HepG2 (cell line): ENCODE measurements around the gene RBM34. TPM values are rescaled to one million over a fixed set of nuclear protein-coding genes. Genes with fewer than 3 reads are reported as not detected.
A peak's percentile ranks its signal among the peaks of the same experiment; 100 is the strongest.
"Not testable (repeated sequence)": the region's sequence is repeated elsewhere in the genome, so short reads cannot be mapped to it uniquely, and the experiment has no call there.

Experiments used
- ATAC-seq: fragments of 200-7000 bp; cut with Tn5 transposase; 3 replicates; pipeline ENCODE4 v1.9.1; 2020; ENCODE audit warnings: mild to moderate bottlenecking, moderate library complexity
- BruUV-seq: library from RNA; stranded (reverse); fragments of 400-500 nt; replicated peaks from 2 replicates; lab custom pipeline; 2021; lab: Mats Ljungman, UMichigan
- CTCF ChIA-PET: fragments of 300-600 bp; formaldehyde crosslinking; extraction: SDS; loops from one replicate; lab custom pipeline; 2021; ENCODE audit warnings: low total read pairs, inconsistent platforms, low intra/inter-chr PET ratio; lab: Yijun Ruan, JAX
- POLR2A ChIA-PET: fragments of 350-600 bp; sonication (Branson Sonifier 250); formaldehyde crosslinking; loops from one replicate; lab custom pipeline; 2020; ENCODE audit warnings: antibody characterized with exemption, inconsistent platforms; lab: Yijun Ruan, JAX
- DNase-seq: peaks from one replicate; pipeline ENCODE4 v3.0.0-alpha.2; 2015; ENCODE audit warnings: low spot score
- FAIRE-seq: peaks from 3 replicates; lab custom pipeline; 2011; peaks lifted over from hg19 to GRCh38; lab: Jason Lieb, UNC
- H2AFZ ChIP-seq: one replicate; pipeline ENCODE4 v1.6.1; 2011; ENCODE audit warnings: low read length, inconsistent platforms
- H3K27ac ChIP-seq: fragments of 300-600 bp; 3 replicates; pipeline ENCODE4 v1.8.0; 2011; ENCODE audit warnings: mixed run types, mild to moderate bottlenecking, mixed read lengths, low read length, inconsistent platforms; ENCODE audit not compliant: insufficient read depth; ENCODE audit errors: extremely low read length
- H3K27me3 ChIP-seq, 2 experiments: fragments of 200-600 bp in 1 of 2; 2 replicates in 1 of 2; 3 replicates in 1 of 2; pipeline versions ENCODE4 v1.6.0 to v1.8.0; 2011; ENCODE audit warnings: low read length in 2 of 2, mild to moderate bottlenecking in 2 of 2, moderate library complexity in 2 of 2, inconsistent platforms in 1 of 2; ENCODE audit not compliant: insufficient read depth in 2 of 2, control insufficient read depth in 1 of 2
- H3K36me3 ChIP-seq, 2 experiments: fragments of 200-600 bp in 1 of 2; replicated peaks in 1 of 2; 2 replicates in 1 of 2; 3 replicates in 1 of 2; pipeline versions ENCODE4 v1.5.1 to v1.8.0; 2011; ENCODE audit warnings: low read length in 2 of 2, inconsistent platforms in 1 of 2; ENCODE audit not compliant: insufficient read depth in 2 of 2, control insufficient read depth in 1 of 2
- H3K4me1 ChIP-seq: 2 replicates; pipeline ENCODE4 v1.5.1; 2012; ENCODE audit warnings: low read length, inconsistent platforms; ENCODE audit not compliant: insufficient read depth
- H3K4me2 ChIP-seq: 2 replicates; pipeline ENCODE4 v1.6.0; 2011; ENCODE audit warnings: low read depth, low read length, inconsistent platforms
- H3K4me3 ChIP-seq, 3 experiments: fragments of 200-600 bp in 1 of 3; sonication (generic), shearing (Covaris generic) in 1 of 3; replicated peaks in 1 of 3; 2 replicates each; pipeline ENCODE4 v1.5.1; 2011 to 2016; ENCODE audit warnings: low read length in 3 of 3, inconsistent platforms in 2 of 3, low read depth in 2 of 3, mild to moderate bottlenecking in 2 of 3, control low read depth in 1 of 3, mixed read lengths in 1 of 3; ENCODE audit not compliant: insufficient read depth in 1 of 3
- H3K79me2 ChIP-seq: one replicate; pipeline ENCODE4 v1.6.1; 2011; ENCODE audit warnings: low read length, inconsistent platforms; ENCODE audit not compliant: insufficient read depth
- H3K9ac ChIP-seq: 2 replicates; pipeline ENCODE4 v1.6.0; 2011; ENCODE audit warnings: mild to moderate bottlenecking, low read depth, low read length, inconsistent platforms; ENCODE audit not compliant: insufficient read depth
- H3K9me3 ChIP-seq: 2 replicates; pipeline ENCODE4 v1.5.1; 2012; ENCODE audit warnings: mild to moderate bottlenecking, low read length
- H4K20me1 ChIP-seq: 2 replicates; pipeline ENCODE4 v1.6.0; 2011; ENCODE audit warnings: inconsistent platforms, mild to moderate bottlenecking, low read length, moderate library complexity; ENCODE audit not compliant: insufficient read depth
- HNRNPK ChIP-seq: fragments of 200-400 bp; formaldehyde crosslinking; IDR thresholded peaks from 2 replicates; pipeline ENCODE4 v1.6.1; 2018; ENCODE audit warnings: low read length, low read depth, moderate library complexity, mild to moderate bottlenecking; ENCODE audit not compliant: poor library complexity, severe bottlenecking
- PHF20 ChIP-seq: sonication (generic); formaldehyde crosslinking; IDR thresholded peaks from 2 replicates; pipeline ENCODE4 v1.5.0; 2020; ENCODE audit warnings: mild to moderate bottlenecking, missing genetic modification reagents
- SATB2 ChIP-seq: sonication (generic); formaldehyde crosslinking; IDR thresholded peaks from 2 replicates; pipeline ENCODE4 v1.5.0; 2020; ENCODE audit warnings: missing genetic modification reagents
- WGBS: methylation state at CpG from one replicate; pipeline ENCODE4 v1.1.6; 2017; ENCODE audit warnings: low lambda C conversion rate; 5-methylcytosine and 5-hydroxymethylcytosine counted together
- in situ Hi-C: cut with HindIII; loops from 2 replicates; pipeline ENCODE4 v1.10.0; 2017; ENCODE audit warnings: low pct_unique_long_range_greater_than_20kb; ENCODE audit not compliant: extremely low pct_ligation_motif_present
- intact Hi-C: fragments of 100-400 bp; cut with micrococcal nuclease; formaldehyde crosslinking; loops from one replicate; pipeline ENCODE4 v1.10.0; 2022; ENCODE audit not compliant: unreplicated experiment
- polyA plus RNA-seq, 8 experiments: library from polyadenylated mRNA; depleted of rRNA in 3 of 8; stranded (reverse) in 7 of 8; unstranded in 1 of 8; fragments of >200 nt; fragmentation: Illumina TruSeq in 4 of 8; extraction: Trizol in 4 of 8; gene quantifications; 2 replicates each; pipeline versions ENCODE4 v1.2.1 to v1.2.3, GENCODE V29; 2011 to 2016; ENCODE audit warnings: low read depth in 4 of 8, missing spikeins in 1 of 8, mixed read lengths in 1 of 8; ENCODE audit not compliant: insufficient read depth in 1 of 8
- total RNA-seq, 5 experiments: library from RNA; depleted of rRNA; stranded (reverse); fragments of >200 nt; fragmentation: Illumina TruSeq; extraction: Trizol; gene quantifications; 2 replicates each; pipeline ENCODE4 v1.2.3, GENCODE V29; 2016; ENCODE audit warnings: low read depth in 1 of 5
- TF ChIP-seq, protein P1 (sequence below): sonication (generic); formaldehyde crosslinking; IDR thresholded peaks from 2 replicates; pipeline ENCODE4 v1.5.0; 2020; ENCODE audit warnings: missing genetic modification reagents

RBM34 gene
- total and polyA plus RNA-seq, 2 of the 13 experiments (the other 11 are each of a cell fraction or from before 2014, with no cell fraction given), result 34.7 to 73.0 TPM

DNA sequence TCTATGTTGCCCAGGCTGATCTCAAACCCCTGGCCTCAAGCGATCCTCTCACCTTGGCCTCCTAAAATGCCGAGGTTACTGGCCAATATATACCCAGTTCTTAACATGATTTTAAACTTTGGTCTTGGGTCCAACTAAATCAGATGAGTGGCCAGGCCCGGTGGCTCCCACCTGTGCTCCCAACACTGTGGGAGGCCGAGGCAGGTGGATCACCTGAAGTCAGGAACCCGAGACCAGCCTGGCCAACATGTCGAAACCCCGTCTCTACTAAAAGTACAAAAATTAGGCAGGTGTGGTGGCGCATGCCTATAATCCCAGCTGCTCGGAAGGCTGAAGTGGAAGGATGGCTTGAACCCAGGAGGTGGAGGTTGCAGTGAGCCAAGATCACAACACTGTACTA lies 62.1 kb downstream of the RBM34 start (continued):
- TF ChIP-seq, protein P1, sequence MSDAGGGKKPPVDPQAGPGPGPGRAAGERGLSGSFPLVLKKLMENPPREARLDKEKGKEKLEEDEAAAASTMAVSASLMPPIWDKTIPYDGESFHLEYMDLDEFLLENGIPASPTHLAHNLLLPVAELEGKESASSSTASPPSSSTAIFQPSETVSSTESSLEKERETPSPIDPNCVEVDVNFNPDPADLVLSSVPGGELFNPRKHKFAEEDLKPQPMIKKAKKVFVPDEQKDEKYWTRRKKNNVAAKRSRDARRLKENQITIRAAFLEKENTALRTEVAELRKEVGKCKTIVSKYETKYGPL (CRISPR knock-in tag), result no peak
- TF ChIP-seq PHF20, result no peak

- H3K4me2 ChIP-seq, result no peak overlapping the region
- no peak for DNase-seq
- no peak overlapping the region for H3K4me3 ChIP-seq
- CTCF ChIA-PET, result no interaction called here
- WGBS, result 86% methylated on average over 6 of the region's 6 CpGs
- H4K20me1 ChIP-seq, result no peaks in the 10 kb centered on the region
- peaks cover 56% of the 10 kb centered on the region for H3K4me1 ChIP-seq
- H2AFZ ChIP-seq, result no peak overlapping the region
- no peak for ATAC-seq
- TF ChIP-seq SATB2 (CRISPR knock-in tag) (no peak), HNRNPK (peak; percentile 16)
- TF ChIP-seq, all 625 proteins: peak for 1
- no peaks in the 10 kb centered on the region for H3K36me3 ChIP-seq
- FAIRE-seq, result no peak
- POLR2A ChIA-PET, result no interaction called here
- BruUV-seq, result no TSS peak
- H3K27ac ChIP-seq, result no peak overlapping the region
- H3K9me3 ChIP-seq, result no peaks in the 10 kb centered on the region
- intact Hi-C loops (loop anchor here (10.0 kb wide), 1 partner anchor 686 kb away; no protein-coding TSS in a partner anchor), in situ Hi-C loops (no loop called here)
- H3K9ac ChIP-seq, result no peak overlapping the region
- H3K27me3 ChIP-seq, result no peaks in the 10 kb centered on the region
- no peaks in the 10 kb centered on the region for H3K79me2 ChIP-seq
Measured at GRCh38 chr1:235098547-235098946, 62.5 kb downstream of the RBM34 start.

DNA sequence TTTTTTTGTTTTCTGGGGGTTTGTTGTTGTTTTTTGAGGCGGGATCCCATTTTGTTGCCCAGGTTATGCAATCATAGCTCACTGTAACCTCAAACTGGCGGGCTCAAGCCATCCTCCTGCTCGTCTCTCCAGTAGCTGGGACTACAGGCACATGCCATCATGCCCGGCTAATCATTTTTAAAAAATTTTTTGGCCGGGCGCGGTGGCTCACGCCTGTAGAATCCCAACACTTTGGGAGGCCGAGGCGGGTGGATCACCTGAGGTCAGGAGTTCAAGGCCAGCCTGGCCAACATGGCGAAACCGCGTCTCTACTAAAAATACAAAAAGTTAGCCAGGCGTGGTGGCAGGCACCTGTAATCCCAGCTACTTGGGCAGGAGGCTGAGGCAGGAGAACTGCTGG lies 63.5 kb downstream of the RBM34 start:
- H3K4me3 ChIP-seq, POLR2A ChIA-PET, H3K79me2 ChIP-seq, in situ Hi-C loops, H3K27ac ChIP-seq, H3K9me3 ChIP-seq, DNase-seq, H3K36me3 ChIP-seq, H3K4me2 ChIP-seq, H3K9ac ChIP-seq, H4K20me1 ChIP-seq, H3K27me3 ChIP-seq, H2AFZ ChIP-seq, ATAC-seq, BruUV-seq, CTCF ChIA-PET, FAIRE-seq: not testable (repeated sequence)
- peaks cover 63% of the 10 kb centered on the region for H3K4me1 ChIP-seq
- WGBS, result 81% methylated on average over 14 of the region's 14 CpGs
- intact Hi-C loops, result loop anchor here (10.0 kb wide), 1 partner anchor 687 kb away; no protein-coding TSS in a partner anchor
